Renal cortex interstitium (tissue), 11 donors: ENCODE data around the gene HJV. TPM values are rescaled to one million over a fixed set of nuclear protein-coding genes. Genes with fewer than 3 reads are reported as not detected.

Source experiments
- DNase-seq, 11 donors: peaks; one replicate each; pipeline ENCODE4 v3.0.0-alpha.2; 2013; ENCODE audit warnings: low read depth in 9 of 11, low spot score in 4 of 11; ENCODE audit errors: extremely low read depth in 1 of 11
- polyA plus RNA-seq, 3 donors: library from polyadenylated mRNA; unstranded; fragments of 120-200 nt; gene quantifications; one replicate each; pipeline ENCODE4 v1.2.1, GENCODE V29; 2013; ENCODE audit not compliant: insufficient read length in 3 of 3

HJV gene
- polyA plus RNA-seq, 3 donors = 0.15 to 0.20 TPM; not detected in 1

DNA sequence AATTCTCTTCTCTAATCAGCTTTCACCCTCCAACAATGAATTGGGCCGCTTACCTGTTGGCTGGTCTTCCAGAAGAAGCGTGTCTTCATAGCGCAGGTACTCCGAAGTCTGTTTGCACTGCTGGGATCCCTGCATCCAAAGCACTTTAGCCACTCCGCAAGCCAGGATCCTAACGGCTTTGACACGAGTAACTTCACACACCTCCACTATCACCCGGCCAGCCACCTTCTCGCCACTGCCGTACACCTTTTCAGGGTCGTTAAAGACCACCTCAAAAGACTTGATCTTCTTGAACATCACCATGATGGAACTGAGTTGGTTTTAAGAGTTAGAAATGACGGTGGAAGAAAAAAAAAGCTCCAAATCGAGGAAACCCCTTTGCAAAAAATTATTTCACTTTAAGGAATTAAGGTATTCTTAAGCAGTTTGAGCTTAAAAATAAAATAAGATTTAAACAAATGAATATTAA, 25.5 kb downstream of the HJV start:
- DNase-seq = no peak

DNA sequence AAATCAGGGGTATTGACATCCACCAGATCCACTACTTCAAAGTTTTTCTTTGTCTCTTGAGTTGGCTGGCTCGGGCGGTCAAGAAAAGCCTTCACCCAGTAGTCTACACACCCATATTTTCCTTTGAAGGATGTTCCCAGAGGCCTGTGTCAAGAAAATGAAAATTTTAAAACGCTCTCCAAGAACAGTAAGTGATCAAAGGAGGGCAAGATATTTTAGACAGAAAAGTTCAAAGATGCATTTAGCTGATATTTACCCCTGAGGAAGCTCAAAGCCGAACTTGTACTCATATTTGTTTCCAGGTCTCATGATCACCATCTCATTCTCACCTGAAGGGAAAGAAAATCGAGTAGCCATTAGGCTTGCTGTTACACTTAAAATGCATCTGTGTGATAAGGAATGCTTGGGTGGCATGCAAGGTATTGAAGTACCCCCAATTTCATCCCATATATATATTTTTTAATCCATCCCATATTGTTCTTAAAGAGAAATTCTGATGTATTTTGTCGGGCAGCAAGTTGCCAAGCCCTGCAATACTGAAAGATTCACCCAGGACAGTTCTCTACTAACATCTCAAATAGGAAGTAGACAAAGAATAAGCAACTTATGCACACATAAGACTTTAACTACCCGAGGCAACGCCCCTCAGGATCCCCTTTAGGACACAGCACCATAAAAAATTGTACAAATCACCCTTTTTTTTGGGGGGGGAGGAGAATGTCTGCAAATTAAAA, 26.2 kb downstream of the HJV start:
- no peak for DNase-seq

DNA sequence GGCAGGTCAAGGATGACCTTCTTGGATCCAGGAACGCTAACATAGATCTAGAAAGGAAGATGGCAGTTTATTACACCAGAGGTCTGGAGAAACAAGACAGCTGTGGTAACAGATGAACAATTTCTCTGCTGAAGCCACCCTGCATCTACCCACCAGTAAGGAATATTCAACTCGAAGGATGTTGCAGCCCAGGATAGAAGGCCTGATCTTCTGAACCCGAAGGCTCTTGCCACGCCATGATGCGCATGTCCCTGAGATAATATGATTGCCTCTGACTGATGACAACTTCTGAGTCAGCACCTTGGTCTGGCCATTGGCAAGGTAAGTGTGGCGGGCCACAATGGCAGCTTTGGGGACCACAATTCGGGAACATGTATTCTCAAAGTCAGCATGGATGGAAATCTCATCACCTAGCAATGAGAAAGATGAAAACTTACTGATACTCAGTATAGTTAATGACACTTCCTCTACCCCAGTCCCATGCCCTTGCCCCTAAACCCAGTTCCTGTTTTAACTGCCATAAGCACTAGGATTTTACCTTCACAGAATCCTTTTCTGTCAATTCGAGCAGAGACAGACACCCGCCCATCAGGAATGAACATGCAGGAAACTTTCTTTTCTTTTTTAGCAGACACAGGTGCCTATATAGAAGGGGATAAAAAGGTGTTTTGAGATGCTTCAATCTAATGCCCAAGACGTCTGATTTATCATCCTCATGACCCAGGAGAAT, 27.0 kb downstream of the HJV start:
- DNase-seq = no peak

DNA sequence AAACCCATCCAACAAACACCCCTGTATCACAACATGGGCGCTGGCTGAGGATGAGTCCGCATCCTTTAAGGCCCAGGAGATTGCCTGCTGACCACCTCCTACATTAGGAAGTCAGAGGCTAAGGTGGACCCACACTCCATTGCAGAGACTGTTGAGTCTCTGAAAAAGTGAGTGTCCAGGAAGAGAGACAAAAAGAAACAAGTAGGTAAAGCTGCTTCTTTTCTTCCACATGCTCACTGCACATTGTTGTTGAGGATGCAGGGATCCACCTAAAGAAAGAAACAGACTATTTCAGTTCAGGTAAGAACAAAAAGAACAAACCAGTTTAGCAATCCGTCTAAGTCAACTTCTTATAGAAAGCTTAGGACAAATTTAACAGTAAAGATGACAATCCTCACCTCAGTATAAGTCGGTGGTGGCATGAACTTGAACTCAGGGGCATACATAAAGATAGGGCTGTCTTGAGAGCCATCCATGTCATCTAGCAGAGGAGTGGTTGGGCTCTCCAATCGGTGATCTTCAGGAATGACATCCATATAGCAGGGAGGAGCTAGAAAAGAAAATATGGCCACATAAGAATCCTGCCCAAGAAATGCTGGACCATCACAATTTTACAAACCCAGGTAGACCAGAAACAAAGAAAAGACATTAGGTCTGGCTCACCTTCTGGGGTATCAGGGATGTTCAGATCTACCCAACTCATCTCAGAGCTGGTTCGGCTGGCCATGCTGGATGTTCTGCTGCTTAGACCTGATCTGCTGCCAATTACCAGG, 27.7 kb downstream of the HJV start:
- DNase-seq = no peak

DNA sequence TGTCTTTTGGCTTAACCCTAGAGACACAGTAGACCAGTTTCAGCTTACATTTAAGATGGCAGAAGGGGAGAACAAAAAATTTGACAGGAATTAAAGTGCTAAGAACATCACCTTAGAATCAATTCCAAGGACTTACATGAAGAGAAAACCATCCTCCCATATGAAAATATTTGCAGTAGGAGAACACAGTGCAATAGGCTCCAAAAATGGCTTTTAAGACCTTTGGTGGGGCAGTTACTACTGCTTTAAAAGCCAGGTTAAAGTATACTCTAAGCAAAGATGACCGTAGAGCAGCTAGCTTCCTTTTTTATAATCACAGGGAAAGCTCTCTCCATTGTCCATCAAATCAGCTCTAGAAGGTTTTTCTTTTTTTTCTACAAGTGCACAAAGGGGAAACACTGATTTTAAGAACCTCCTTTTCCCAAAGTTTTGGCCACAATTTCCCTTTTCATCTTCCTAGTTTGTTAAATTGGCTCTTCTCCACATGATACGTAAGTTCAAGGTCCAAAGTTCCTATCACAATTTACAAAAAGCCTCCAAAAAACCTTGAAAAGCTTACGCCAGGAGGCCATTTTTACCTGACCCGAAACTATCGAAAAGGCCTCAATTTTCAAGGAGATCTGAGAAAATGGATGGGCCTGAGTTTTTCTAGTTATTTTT, 28.4 kb downstream of the HJV start:
- DNase-seq = no peak

DNA sequence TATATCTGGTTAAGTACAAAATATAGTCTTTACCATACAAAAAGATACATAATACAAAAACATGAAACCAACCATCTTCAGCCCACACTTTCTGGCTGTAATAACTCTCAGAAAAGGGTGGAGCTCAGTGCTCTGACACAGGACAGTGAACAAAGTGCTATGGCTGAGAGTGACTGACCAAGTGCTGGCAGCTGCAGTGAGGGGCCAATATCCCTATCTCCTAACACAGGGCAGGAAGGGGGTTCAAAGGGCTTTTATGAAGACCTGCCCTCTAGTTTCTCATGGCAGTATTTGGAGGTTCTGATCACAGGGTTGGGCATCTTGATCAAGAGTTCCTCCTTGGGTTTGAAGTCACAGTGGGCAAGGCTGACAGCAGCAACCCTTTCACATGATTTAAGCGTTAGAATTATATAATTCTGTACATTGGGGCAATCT, 29.0 kb downstream of the HJV start:
- no peak for DNase-seq

DNA sequence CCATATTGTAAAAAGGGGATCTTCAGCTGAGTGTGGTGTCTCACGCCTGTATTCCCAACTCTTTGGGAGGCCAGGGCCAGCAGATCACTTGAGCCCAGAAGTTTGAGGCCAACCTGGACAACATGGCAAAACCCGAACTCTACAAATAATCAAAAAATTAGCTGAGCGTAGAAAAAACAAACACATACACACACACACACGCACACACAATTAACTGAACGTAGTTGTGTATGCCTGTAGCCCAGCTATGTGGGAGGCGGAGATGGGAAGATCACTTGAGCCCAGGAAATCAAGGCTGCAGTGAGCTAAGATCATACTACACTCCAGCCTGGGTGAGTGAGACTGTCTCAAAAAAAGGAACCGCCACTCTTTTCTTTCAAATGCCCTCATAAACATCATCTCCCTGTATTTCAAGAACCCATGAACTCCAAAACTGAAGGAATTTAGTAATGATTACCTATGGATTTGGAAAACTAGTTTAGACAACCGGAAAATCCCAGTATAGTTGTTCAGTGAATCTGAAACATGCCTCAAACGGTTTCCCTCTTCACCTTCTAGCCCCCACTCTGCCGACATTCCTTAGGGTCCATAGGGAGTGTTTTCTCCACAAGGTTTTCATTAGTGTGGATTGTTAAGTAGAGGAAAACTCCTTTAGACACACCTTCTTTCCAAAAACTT, 29.7 kb downstream of the HJV start:
- no peak for DNase-seq

DNA sequence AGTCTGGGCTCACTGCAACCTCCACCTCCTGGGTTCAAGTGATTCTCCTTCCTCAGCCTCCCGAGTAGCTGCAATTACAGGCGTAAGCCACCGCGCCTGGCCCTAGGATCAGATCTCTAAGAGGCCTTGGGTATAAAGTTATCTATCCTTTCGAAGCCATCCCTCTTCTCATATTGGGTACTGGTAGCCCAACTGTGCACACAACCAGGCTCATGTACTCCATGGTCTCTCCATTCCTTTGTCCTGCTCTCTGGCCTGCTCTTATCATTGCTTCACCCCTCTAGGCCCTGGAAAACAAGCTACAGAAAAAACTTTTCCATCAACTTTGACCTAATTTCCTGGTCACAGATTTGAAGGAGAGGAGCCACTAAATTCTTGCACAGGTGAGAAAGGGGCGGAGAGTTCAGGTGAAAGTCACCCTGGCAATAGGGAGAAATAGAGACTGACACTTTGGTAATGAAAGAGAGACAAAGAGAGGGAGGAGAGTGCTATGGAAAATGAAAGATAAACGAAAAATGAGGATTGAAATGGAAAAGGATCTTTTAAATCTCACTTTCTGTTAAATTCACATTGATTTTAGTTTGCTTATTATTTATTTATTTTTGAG, 31.2 kb downstream of the HJV start:
- no peak for DNase-seq

DNA sequence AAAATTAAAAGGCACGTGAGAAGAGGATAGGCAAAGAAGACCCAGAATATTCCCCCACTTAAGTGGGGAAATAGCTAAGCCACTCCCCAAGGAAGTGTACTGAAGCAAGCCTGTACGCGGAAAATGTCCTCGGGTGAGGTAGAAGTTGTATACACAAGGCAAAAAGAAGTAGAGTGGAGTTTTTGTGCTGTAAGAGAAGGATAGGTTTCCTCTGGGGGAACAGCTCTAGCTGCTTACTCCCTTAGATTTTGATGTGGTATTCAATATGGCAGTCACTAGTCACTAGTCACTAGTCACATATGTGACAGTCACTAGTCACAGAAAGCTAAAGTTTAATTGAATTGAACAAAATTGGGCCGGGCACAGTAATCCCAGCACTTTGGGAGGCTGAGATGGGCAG, 32.8 kb downstream of the HJV start:
- DNase-seq = no peak

DNA sequence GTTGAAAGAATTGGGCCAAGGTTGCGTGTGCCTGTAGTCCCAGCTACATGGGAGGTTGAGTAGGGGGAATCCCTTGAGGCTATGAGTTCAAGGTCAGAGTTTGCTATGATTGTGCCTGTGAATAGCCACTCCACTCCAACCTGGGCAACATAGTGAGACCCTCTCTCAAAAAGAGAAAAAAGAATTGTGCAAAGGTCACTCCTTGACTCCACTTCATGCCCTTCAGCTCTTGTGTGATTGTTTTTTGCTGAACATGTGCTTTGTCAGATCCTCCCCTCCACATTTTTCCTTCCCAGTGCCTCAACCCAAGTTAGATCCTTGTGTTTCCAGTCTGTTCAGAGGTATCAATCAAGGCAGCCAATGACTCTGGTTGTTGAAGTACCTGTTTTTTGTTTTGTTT, 33.6 kb downstream of the HJV start:
- no peak for DNase-seq

DNA sequence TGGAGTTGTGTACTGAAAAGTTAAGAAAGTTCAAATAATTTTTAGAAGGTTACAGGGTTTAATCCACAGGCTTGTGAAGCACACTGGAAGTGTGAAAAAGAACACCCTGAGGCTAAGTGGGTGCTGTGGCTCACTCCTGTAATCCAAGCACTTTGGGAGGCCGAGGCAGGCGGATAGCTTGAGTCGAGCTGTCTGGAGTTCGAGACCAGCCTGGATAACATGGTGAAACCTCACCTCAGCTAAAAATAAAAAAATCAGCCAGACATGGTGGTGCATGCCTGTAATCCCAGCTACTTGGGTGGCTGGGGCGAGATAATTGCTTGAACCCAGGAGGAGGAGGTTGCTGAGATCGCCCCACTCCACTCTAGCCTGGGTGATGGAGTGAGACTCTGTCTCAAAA, 35.0 kb downstream of the HJV start:
- DNase-seq = no peak

DNA sequence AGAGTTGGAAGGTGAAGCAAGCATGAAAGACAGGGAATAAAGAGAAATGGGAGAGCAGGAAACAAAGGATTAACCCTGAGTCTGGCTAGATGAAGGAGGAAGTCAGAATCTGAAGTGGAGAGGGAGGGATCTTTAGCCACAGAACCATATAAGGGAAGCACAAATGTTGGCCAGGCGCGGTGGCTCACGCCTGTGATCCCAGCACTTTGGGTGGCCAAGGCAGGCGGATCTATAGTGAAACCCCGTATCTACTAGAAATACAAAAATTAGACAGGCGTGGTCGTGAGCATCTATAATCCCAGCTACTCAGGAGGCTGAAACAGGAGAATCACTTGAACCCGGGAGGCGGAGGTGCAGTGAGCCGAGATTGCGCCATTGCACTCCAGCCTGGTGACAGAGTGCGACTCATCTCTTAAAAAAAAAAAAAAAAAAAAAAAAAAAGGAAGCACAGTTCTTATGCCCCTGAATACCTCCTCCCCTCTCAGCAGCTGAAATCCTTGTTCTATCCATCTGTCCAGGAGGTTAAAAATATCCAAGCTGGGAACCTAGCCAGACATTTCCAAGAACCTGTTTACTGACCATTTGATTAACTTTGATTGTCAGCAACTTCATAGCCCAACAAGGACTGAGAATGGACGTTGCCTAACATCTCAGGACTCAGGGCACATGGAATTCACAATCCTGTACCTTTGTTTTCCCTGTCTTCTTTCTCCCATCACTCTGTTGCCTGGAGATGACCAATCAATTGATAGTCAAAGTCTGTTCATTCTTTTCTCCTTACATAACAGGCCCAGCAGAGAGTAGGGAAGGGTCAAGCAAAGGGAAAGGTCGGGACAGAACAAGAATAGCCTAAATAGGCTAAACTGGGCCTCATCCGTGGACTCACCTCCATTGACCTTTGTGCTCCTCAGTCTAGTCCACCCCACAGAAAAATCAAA, 35.8 kb downstream of the HJV start:
- DNase-seq = no peak

DNA sequence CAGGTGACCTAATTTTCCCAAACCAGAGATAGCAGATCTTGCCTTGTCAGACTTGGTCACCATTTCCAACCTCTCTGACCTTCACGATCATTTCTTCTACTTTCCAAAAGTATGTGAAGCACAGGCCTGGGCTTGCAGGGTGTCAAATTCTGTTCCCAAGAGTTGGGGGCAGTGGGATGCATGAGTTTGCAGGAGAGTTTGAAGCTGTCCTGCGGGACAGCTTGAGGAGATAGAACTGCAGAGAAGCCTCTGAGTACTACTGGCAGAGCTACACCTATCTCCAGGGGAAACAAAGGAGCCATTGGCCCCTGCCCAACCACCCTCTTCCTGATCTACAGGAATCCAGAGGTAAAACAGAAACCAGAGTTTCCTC, 36.4 kb downstream of the HJV start:
- no peak for DNase-seq

DNA sequence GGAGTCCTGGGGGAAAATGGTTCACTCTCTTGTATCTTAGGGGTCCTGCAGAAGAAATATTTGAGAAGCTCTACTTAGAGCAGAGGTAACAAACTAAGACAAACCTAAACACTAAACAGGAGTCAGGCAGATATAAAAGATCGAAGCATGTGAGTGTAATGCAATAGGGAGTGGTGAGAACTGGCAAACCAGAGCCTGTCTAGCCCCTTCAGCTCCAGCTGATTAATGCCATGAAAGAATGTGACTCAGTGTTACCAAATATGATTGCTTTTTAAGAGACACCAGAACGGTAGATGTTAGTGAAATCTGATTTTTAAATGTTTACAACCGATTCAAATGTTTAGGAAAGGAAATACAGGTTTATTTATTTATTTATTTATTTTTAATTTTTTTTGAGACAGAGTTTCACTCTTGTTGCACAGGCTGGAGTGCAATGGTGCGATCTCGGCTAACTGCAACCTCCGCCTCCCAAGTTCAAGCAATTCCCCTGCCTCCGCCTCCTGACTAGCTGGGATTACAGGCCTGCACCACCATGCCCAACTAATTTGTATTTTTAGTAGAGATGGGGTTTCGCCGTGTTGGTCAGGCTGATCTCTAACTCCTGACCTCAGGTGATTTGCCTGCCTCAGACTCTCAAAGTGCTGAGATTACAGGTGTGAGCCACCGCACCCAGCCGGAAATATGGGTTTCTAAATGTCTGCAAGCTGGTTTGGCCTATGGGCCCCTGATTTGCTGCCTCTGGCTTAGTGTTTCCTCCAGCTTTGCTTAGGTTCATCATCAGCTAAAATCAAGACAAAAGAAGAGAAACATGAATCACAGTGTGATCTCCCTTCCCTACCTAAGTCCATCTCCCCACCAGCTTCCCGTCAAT, 37.3 kb downstream of the HJV start:
- no peak for DNase-seq

DNA sequence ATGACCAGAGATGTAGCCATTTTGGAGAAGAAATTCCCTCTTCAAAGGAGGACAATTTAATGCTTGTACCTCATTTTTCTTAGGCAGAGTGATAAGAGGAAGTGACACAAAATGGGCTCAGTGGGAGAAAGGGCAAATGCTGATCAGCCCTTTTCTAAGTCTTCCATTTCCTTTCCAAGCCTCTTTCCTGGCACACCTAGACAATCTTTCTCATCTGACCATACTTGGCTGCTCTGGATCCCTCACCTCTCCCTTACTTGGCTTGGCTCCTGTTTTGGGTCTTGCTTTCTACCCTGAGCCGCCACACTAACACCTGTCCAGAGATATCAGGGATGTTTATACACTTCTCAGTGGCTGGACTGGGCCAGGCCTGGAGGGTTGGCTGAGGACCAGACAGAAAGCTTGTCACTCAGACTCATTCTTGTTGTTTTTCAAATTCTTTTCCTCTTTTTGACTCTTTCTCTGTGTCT, 38.3 kb downstream of the HJV start:
- DNase-seq = no peak

DNA sequence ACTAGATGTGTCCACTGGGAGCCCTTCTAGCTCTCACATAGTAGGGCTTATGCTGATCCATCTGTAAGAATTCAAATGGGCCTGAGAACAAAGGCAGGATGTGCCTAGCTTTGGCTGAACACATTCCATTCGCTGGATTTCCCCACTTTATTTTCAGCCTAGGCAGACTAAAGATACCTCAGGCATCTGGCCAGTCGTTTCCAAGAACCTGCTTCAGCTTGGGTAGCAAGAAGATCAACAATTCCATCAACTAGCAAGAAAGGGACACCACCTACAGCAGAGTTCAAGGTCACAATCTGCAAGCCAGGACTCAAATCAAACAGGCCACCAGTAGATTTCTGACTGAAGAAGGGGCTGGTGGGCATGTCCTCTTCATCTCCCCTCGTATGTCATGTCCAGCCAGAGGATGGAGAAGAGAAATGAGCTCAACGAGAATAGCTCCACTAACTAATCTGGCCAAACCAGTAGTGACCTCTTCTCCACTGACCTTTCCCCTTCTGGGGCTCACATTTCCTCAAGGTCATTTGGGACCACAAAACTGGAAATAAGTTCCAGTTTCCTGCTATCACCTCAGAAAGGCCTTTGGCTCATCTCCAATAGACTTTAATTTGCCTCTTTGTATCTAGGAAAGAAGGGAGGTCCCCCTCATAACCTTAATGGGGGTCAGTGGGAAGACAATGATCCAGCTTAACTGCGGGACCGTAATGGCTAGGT, 39.4 kb downstream of the HJV start:
- no peak for DNase-seq
